Endothelial cell of umbilical vein (primary cell): ENCODE results near the gene NME7. TPM values are rescaled to one million over a fixed set of nuclear protein-coding genes. Genes with fewer than 3 reads are reported as not detected.

Source experiments
- BruUV-seq: library from RNA; stranded (reverse); fragments of 400-500 nt; replicated peaks from 2 replicates; lab custom pipeline; 2021; lab: Mats Ljungman, UMichigan
- CTCF ChIA-PET: fragments of 300-600, 350-600 bp; sonication (Branson Sonifier 250); formaldehyde crosslinking; loops from one replicate; lab custom pipeline; 2021; ENCODE audit warnings: antibody characterized with exemption, inconsistent platforms; lab: Charles Lee
- POLR2A ChIA-PET: fragments of 300-600, 350-600 bp; sonication (Branson Sonifier 250); formaldehyde crosslinking; loops from one replicate; lab custom pipeline; 2021; ENCODE audit warnings: antibody characterized with exemption, inconsistent platforms; lab: Charles Lee
- DNase-seq: peaks from one replicate; pipeline ENCODE4 v3.0.0-alpha.2; 2011; ENCODE audit warnings: low read depth, low spot score
- FAIRE-seq: peaks from 2 replicates; lab custom pipeline; 2011; peaks lifted over from hg19 to GRCh38; lab: Jason Lieb, UNC
- H2AFZ ChIP-seq: 2 replicates; pipeline ENCODE4 v1.6.0; 2012; ENCODE audit warnings: low read depth, low read length, control low read depth, inconsistent platforms
- H3K27ac ChIP-seq: 2 replicates; pipeline ENCODE4 v1.5.1; 2011; ENCODE audit warnings: low read depth, mild to moderate bottlenecking, control low read depth, low read length, moderate library complexity; ENCODE audit not compliant: insufficient read depth
- H3K27me3 ChIP-seq, 2 experiments: 2 replicates each; pipeline versions ENCODE4 v1.6.0 to v1.6.1; 2011; ENCODE audit warnings: low read length in 2 of 2, mixed read lengths in 1 of 2; ENCODE audit not compliant: control insufficient read depth in 2 of 2, insufficient read depth in 2 of 2
- H3K36me3 ChIP-seq, 2 experiments: 2 replicates in 1 of 2; 3 replicates in 1 of 2; pipeline ENCODE4 v1.5.1; 2011; ENCODE audit warnings: low read length in 2 of 2, mild to moderate bottlenecking in 1 of 2, moderate library complexity in 1 of 2; ENCODE audit not compliant: control insufficient read depth in 2 of 2, insufficient read depth in 2 of 2; ENCODE audit errors: extremely low read depth in 1 of 2
- H3K4me1 ChIP-seq: 3 replicates; pipeline ENCODE4 v1.5.1; 2011; ENCODE audit warnings: mild to moderate bottlenecking, low read length; ENCODE audit not compliant: control insufficient read depth, insufficient read depth; ENCODE audit errors: extremely low read depth
- H3K4me2 ChIP-seq: 2 replicates; pipeline ENCODE4 v1.6.1; 2011; ENCODE audit warnings: low read length, control low read depth, mixed read lengths; ENCODE audit not compliant: insufficient read depth
- H3K4me3 ChIP-seq, 3 experiments: fragments of 200-600 bp in 1 of 3; sonication (generic), shearing (Covaris generic) in 1 of 3; replicated peaks in 1 of 3; 2 replicates each; pipeline ENCODE4 v1.5.1; 2011 to 2016; ENCODE audit warnings: control low read depth in 3 of 3, low read length in 3 of 3, mild to moderate bottlenecking in 2 of 3, inconsistent platforms in 1 of 3, low read depth in 1 of 3, moderate library complexity in 1 of 3; ENCODE audit not compliant: insufficient read depth in 1 of 3
- H3K79me2 ChIP-seq: 2 replicates; pipeline ENCODE4 v1.6.0; 2012; ENCODE audit warnings: low read length, inconsistent platforms; ENCODE audit not compliant: control insufficient read depth, insufficient read depth
- H3K9ac ChIP-seq: replicated peaks from 2 replicates; pipeline ENCODE3; 2011; ENCODE audit warnings: low read length, control low read depth; ENCODE audit not compliant: insufficient read depth; ENCODE audit errors: extremely low read depth
- H3K9me1 ChIP-seq: replicated peaks from 3 replicates; pipeline ENCODE4 v1.6.0; 2011; ENCODE audit warnings: mild to moderate bottlenecking, low read length; ENCODE audit not compliant: control insufficient read depth, insufficient read depth; ENCODE audit errors: extremely low read depth
- H3K9me3 ChIP-seq: replicated peaks from 2 replicates; pipeline ENCODE4 v1.5.1; 2012; ENCODE audit warnings: low read length, inconsistent platforms; ENCODE audit not compliant: control insufficient read depth, insufficient read depth
- H4K20me1 ChIP-seq: replicated peaks from 2 replicates; pipeline ENCODE3; 2011; ENCODE audit warnings: mild to moderate bottlenecking, low read length; ENCODE audit not compliant: control insufficient read depth, insufficient read depth; ENCODE audit errors: extremely low read depth
- CTCF ChIP-seq, 2 donors: IDR thresholded peaks; 1 replicate in 1 of 2; 2 replicates in 1 of 2; pipeline ENCODE4 v1.5.1; 2011; ENCODE audit warnings: low read length in 2 of 2, mild to moderate bottlenecking in 2 of 2, moderate library complexity in 2 of 2, control low read depth in 1 of 2, inconsistent platforms in 1 of 2, low read depth in 1 of 2; ENCODE audit not compliant: insufficient read depth in 1 of 2; ENCODE audit errors: extremely low read depth in 1 of 2
- EZH2 ChIP-seq: IDR thresholded peaks from 2 replicates; pipeline ENCODE4 v1.6.1; 2012; ENCODE audit warnings: borderline replicate concordance, low read depth, mild to moderate bottlenecking, moderate library complexity, low read length, inconsistent platforms; ENCODE audit not compliant: severe bottlenecking
- FOS ChIP-seq: IDR thresholded peaks from 2 replicates; pipeline ENCODE4 v1.6.1; 2011; ENCODE audit warnings: mild to moderate bottlenecking, low read length, moderate library complexity, borderline replicate concordance; ENCODE audit not compliant: insufficient read depth
- GATA2 ChIP-seq: IDR thresholded peaks from 2 replicates; pipeline ENCODE4 v1.7.0; 2011; ENCODE audit warnings: low read depth, mild to moderate bottlenecking, moderate library complexity, mixed read lengths, low read length; ENCODE audit not compliant: insufficient read length, insufficient read depth
- JUN ChIP-seq: IDR thresholded peaks from 2 replicates; pipeline ENCODE4 v1.6.1; 2011; ENCODE audit warnings: borderline replicate concordance, low read depth; ENCODE audit not compliant: insufficient read length, insufficient read depth
- MAX ChIP-seq: IDR thresholded peaks from 2 replicates; pipeline ENCODE4 v1.6.1; 2011; ENCODE audit not compliant: insufficient read depth, insufficient read length
- MYC ChIP-seq: IDR thresholded peaks from one replicate; pipeline ENCODE4 v1.6.1; 2011; ENCODE audit warnings: mild to moderate bottlenecking, low read depth, low read length
- POLR2A ChIP-seq: IDR thresholded peaks from 2 replicates; pipeline ENCODE4 v1.6.1; 2012; ENCODE audit warnings: low read depth, mild to moderate bottlenecking, control low read depth, low read length
- POLR2AphosphoS5 ChIP-seq: IDR thresholded peaks from 2 replicates; pipeline ENCODE4 v1.6.1; 2012; ENCODE audit warnings: low read depth, mild to moderate bottlenecking, control low read depth, low read length, moderate library complexity; ENCODE audit not compliant: insufficient read depth
- dilution Hi-C: fragments of 300-500 bp; cut with MboI; formaldehyde crosslinking; loops from one replicate; pipeline ENCODE4 v1.15.0; 2019; ENCODE audit warnings: low sequenced_read_pairs; ENCODE audit not compliant: extremely low pct_ligation_motif_present
- intact Hi-C: fragments of 100-400 bp; cut with micrococcal nuclease; formaldehyde crosslinking; loops from one replicate; pipeline ENCODE4 v1.10.0; 2022
- polyA plus RNA-seq, 4 experiments: library from polyadenylated mRNA; depleted of rRNA in 3 of 4; stranded (reverse) in 3 of 4; unstranded in 1 of 4; fragments of >200 nt; gene quantifications; 2 replicates each; pipeline versions ENCODE4 v1.2.1 to v1.2.3, GENCODE V29; 2011 to 2012; ENCODE audit warnings: missing spikeins in 1 of 4
- total RNA-seq: library from RNA; stranded (reverse); gene quantifications from 2 replicates; pipeline ENCODE4 v1.2.3, GENCODE V29; 2021

NME7 gene
- total and polyA plus RNA-seq, 2 donors (not counting 3 experiments of a cell fraction or from before 2014, with no cell fraction given): 16.5 to 25.3 TPM

- no peak for TF ChIP-seq EZH2
- TF ChIP-seq JUN: no peak
- no peak for TF ChIP-seq POLR2AphosphoS5
- no peak for TF ChIP-seq FOS
- no peak for TF ChIP-seq CTCF (IDR thresholded peaks at IDR 0.05; ENCODE audit: extremely low read depth in 1 of 2, insufficient read depth in 1 of 2, low read depth in 1 of 2, low read length in 2 of 2)
- no peak for TF ChIP-seq POLR2A
- TF ChIP-seq MYC: no peak
- no peak for TF ChIP-seq MAX
- TF ChIP-seq GATA2: no peak
- intact Hi-C loops: no loop called here
- H3K79me2 ChIP-seq: no peaks in the 10 kb centered on the region
- no peaks in the 10 kb centered on the region for H3K4me1 ChIP-seq
- no TSS peak for BruUV-seq
- no peak overlapping the region for H3K4me2 ChIP-seq
- no peak overlapping the region for H2AFZ ChIP-seq
- ChIA-PET POLR2A (no interaction called here), CTCF (interaction anchor here (1.4 to 2.2 kb wide), 3 partner anchors 11 to 258 kb away, joined by 3 to 9 read pairs (median 6); no protein-coding TSS in a partner anchor)
- H3K9me1 ChIP-seq: no peaks in the 10 kb centered on the region
- peaks cover 0 to 2% of the 10 kb centered on the region in 2 experiments for H3K27me3 ChIP-seq
- dilution Hi-C loops: no loop called here
- no peak for DNase-seq
- no peak overlapping the region for H3K4me3 ChIP-seq
- H3K9me3 ChIP-seq: no peaks in the 10 kb centered on the region
- H3K27ac ChIP-seq: no peak overlapping the region
- H4K20me1 ChIP-seq: no peaks in the 10 kb centered on the region
- H3K9ac ChIP-seq: no peak overlapping the region
- no peak for FAIRE-seq
- H3K36me3 ChIP-seq: no peaks in the 10 kb centered on the region
Measured at GRCh38 chr1:169090308-169090899, 277.2 kb downstream of the NME7 start.
